HEK293T (cell line): ENCODE measurements around the gene PCDH12.

Experiments
- ARNT ChIP-seq: fragments of 450-650 bp; IDR thresholded peaks from 2 replicates; pipeline ENCODE4 v1.6.1; 2017; ENCODE audit warnings: mild to moderate bottlenecking
- BHLHE40 ChIP-seq: fragments of 450-650 bp; IDR thresholded peaks from 2 replicates; pipeline ENCODE4 v1.6.1; 2016; ENCODE audit warnings: mild to moderate bottlenecking, moderate library complexity, borderline replicate concordance
- CTBP1 ChIP-seq: fragments of 450-650 bp; IDR thresholded peaks from 2 replicates; pipeline ENCODE4 v1.6.1; 2016; ENCODE audit warnings: borderline replicate concordance
- FOXA1 ChIP-seq: fragments of 450-650 bp; IDR thresholded peaks from 2 replicates; pipeline ENCODE4 v1.6.1; 2016; ENCODE audit warnings: mild to moderate bottlenecking
- FOXK2 ChIP-seq: fragments of 450-650 bp; IDR thresholded peaks from 2 replicates; pipeline ENCODE4 v1.6.1; 2016; ENCODE audit warnings: mild to moderate bottlenecking
- L3MBTL2 ChIP-seq: fragments of 450-650 bp; conservative IDR thresholded peaks from 2 replicates; pipeline ENCODE4 v1.6.1; 2016; ENCODE audit warnings: mild to moderate bottlenecking
- SUZ12 ChIP-seq: fragments of 450-650 bp; IDR thresholded peaks from 2 replicates; pipeline ENCODE4 v1.6.1; 2016; ENCODE audit warnings: mild to moderate bottlenecking
- TARDBP ChIP-seq: fragments of 450-650 bp; IDR thresholded peaks from 2 replicates; pipeline ENCODE4 v1.6.1; 2016
- ZNF384 ChIP-seq: fragments of 450-650 bp; IDR thresholded peaks from 2 replicates; pipeline ENCODE4 v1.6.1; 2016
- TF ChIP-seq, protein P1 (sequence below): fragments of 450-650 bp; IDR thresholded peaks from 2 replicates; pipeline ENCODE4 v1.6.1; 2016

- TF ChIP-seq, protein P1, sequence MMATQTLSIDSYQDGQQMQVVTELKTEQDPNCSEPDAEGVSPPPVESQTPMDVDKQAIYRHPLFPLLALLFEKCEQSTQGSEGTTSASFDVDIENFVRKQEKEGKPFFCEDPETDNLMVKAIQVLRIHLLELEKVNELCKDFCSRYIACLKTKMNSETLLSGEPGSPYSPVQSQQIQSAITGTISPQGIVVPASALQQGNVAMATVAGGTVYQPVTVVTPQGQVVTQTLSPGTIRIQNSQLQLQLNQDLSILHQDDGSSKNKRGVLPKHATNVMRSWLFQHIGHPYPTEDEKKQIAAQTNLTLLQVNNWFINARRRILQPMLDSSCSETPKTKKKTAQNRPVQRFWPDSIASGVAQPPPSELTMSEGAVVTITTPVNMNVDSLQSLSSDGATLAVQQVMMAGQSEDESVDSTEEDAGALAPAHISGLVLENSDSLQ: no peak
- TF ChIP-seq ZNF384 (no peak), L3MBTL2 (no peak), BHLHE40 (no peak), ARNT (no peak), FOXA1 (no peak), TARDBP (no peak), CTBP1 (no peak), SUZ12 (no peak), FOXK2 (no peak)
Observed at GRCh38 chr5:141950207-141951005, 7.6 kb downstream of the PCDH12 start.
